Uterus (tissue), 4 donors: Measurements from ENCODE around the gene ATP13A5. TPM values are rescaled to one million over a fixed set of nuclear protein-coding genes. Genes with fewer than 3 reads are reported as not detected.

ENCODE experiments used
- DNase-seq, 2 donors: peaks; one replicate each; pipeline ENCODE4 v3.0.0-alpha.2; 2019 to 2020
- H3K27ac ChIP-seq, 2 donors: fragments of 200-600 bp; sonication (generic); 1 replicate in 1 of 2; 2 replicates in 1 of 2; pipeline ENCODE4 v1.5.1; 2016 to 2018
- H3K27me3 ChIP-seq, 2 donors: fragments of 200-600 bp; sonication (generic); one replicate each; pipeline ENCODE4 v1.5.1; 2018 to 2019; ENCODE audit warnings: control low read depth in 1 of 2
- H3K36me3 ChIP-seq, 2 donors: fragments of 200-600 bp; sonication (generic); one replicate each; pipeline ENCODE4 v1.5.1; 2019; ENCODE audit warnings: control low read depth in 1 of 2
- H3K4me1 ChIP-seq, 2 donors: fragments of 200-600 bp; sonication (generic); one replicate each; pipeline ENCODE4 v1.5.1; 2018 to 2019; ENCODE audit warnings: control low read depth in 1 of 2
- H3K4me3 ChIP-seq, 2 donors: fragments of 200-600 bp; sonication (generic); 1 replicate in 1 of 2; 2 replicates in 1 of 2; pipeline ENCODE4 v1.5.1; 2018 to 2019; ENCODE audit warnings: mild to moderate bottlenecking in 1 of 2
- H3K9me3 ChIP-seq, 2 donors: fragments of 200-600 bp; sonication (generic); one replicate each; pipeline ENCODE4 v1.5.1; 2019; ENCODE audit warnings: control low read depth in 1 of 2
- CTCF ChIP-seq, 4 experiments: fragments of 200-600 bp in 2 of 4; fragments of 450-650 bp in 2 of 4; sonication (generic) in 2 of 4; IDR thresholded peaks; one replicate each; pipeline ENCODE4 v1.5.1; 2016 to 2019; ENCODE audit warnings: antibody characterized with exemption in 4 of 4, mild to moderate bottlenecking in 2 of 4, moderate library complexity in 1 of 4
- POLR2A ChIP-seq, 2 donors: fragments of 450-650 bp; IDR thresholded peaks; one replicate each; pipeline ENCODE4 v1.6.1; 2016; ENCODE audit warnings: antibody characterized with exemption in 2 of 2, mild to moderate bottlenecking in 1 of 2, moderate library complexity in 1 of 2
- intact Hi-C: fragments of 100-400 bp; cut with DNase I; formaldehyde crosslinking; loops from one replicate; pipeline ENCODE4 v1.15.1; 2023; ENCODE audit warnings: low total_unique reads
- total RNA-seq, 4 donors: library from RNA; depleted of rRNA in 3 of 4; stranded (reverse); fragments of >200 nt in 3 of 4; gene quantifications; one replicate each; pipeline versions ENCODE4 v1.1.0 to v1.2.4, GENCODE V29; 2014 to 2023
- donor health status: DM: yes; HTN: yes; CAD: no.

The ATP13A5 gene
- total RNA-seq, 4 donors from 2014 or later = not detected

- no peaks in the 10 kb centered on the region for H3K4me1 ChIP-seq
- H3K36me3 ChIP-seq = no peaks in the 10 kb centered on the region
- H3K4me3 ChIP-seq = no peak overlapping the region
- intact Hi-C loops = no loop called here
- DNase-seq = no peak
- no peaks in the 10 kb centered on the region for H3K9me3 ChIP-seq
- H3K27me3 ChIP-seq = no peaks in the 10 kb centered on the region
- TF ChIP-seq CTCF (IDR thresholded peaks at IDR 0.05) (no peak), POLR2A (IDR thresholded peaks at IDR 0.05) (no peak)
- no peak overlapping the region for H3K27ac ChIP-seq
Observed at GRCh38 chr3:193391902-193392301, 13.3 kb upstream of the ATP13A5 start.

- intact Hi-C loops = no loop called here
Observed at GRCh38 chr3:193389335-193389734, 10.8 kb upstream of the ATP13A5 start.

GRCh38 chr3:193388361-193388760 lies 9.8 kb upstream of the ATP13A5 start:
- Histone ChIP-seq H3K27me3 (no peaks in the 10 kb centered on the region), H3K27ac (no peak overlapping the region), H3K36me3 (no peaks in the 10 kb centered on the region), H3K9me3 (no peaks in the 10 kb centered on the region), H3K4me3 (no peak overlapping the region), H3K4me1 (no peaks in the 10 kb centered on the region)
- TF ChIP-seq CTCF (IDR thresholded peaks at IDR 0.05) (no peak), POLR2A (IDR thresholded peaks at IDR 0.05) (no peak)
- intact Hi-C loops = no loop called here
- no peak for DNase-seq

More at GRCh38 chr3:193389335-193389734, 10.8 kb upstream of the ATP13A5 start:
- no peaks in the 10 kb centered on the region for H3K4me1 ChIP-seq
- H3K9me3 ChIP-seq = no peaks in the 10 kb centered on the region
- DNase-seq = no peak
- H3K27me3 ChIP-seq = no peaks in the 10 kb centered on the region
- no peaks in the 10 kb centered on the region for H3K36me3 ChIP-seq
- H3K4me3 ChIP-seq = no peak overlapping the region
- TF ChIP-seq CTCF (IDR thresholded peaks at IDR 0.05) (no peak), POLR2A (IDR thresholded peaks at IDR 0.05) (no peak)
- H3K27ac ChIP-seq = no peak overlapping the region

GRCh38 chr3:193387596-193387995 lies 9.0 kb upstream of the ATP13A5 start:
- Histone ChIP-seq H3K36me3 (no peaks in the 10 kb centered on the region), H3K27me3 (no peaks in the 10 kb centered on the region), H3K9me3 (no peaks in the 10 kb centered on the region), H3K4me3 (no peak overlapping the region), H3K4me1 (no peaks in the 10 kb centered on the region), H3K27ac (no peak overlapping the region)
- DNase-seq = no peak
- intact Hi-C loops = no loop called here
- TF ChIP-seq CTCF (IDR thresholded peaks at IDR 0.05) (no peak), POLR2A (IDR thresholded peaks at IDR 0.05) (no peak)

GRCh38 chr3:193377591-193377990 lies 962 bp downstream of the ATP13A5 start:
- no peaks in the 10 kb centered on the region for H3K36me3 ChIP-seq
- H3K27ac ChIP-seq = no peak overlapping the region
- no peak overlapping the region for H3K4me3 ChIP-seq
- H3K9me3 ChIP-seq = no peaks in the 10 kb centered on the region
- no peaks in the 10 kb centered on the region for H3K4me1 ChIP-seq
- intact Hi-C loops = no loop called here
- no peaks in the 10 kb centered on the region for H3K27me3 ChIP-seq
- no peak for DNase-seq
- no peak for TF ChIP-seq POLR2A (IDR thresholded peaks at IDR 0.05)
- TF ChIP-seq CTCF (IDR thresholded peaks at IDR 0.05) = no peak
